NB4 (cell line): ENCODE results near the gene VAC14.

Experiments
- DNase-seq: peaks from one replicate; pipeline ENCODE4 v3.0.0; 2010; ENCODE audit warnings: low read depth
- H3K4me3 ChIP-seq: one replicate; pipeline ENCODE4 v1.5.1; 2011; ENCODE audit warnings: mild to moderate bottlenecking, low read depth, low read length, moderate library complexity
- CTCF ChIP-seq: IDR thresholded peaks from one replicate; pipeline ENCODE4 v1.5.1; 2012; ENCODE audit warnings: low read depth, low read length
- MAX ChIP-seq: IDR thresholded peaks from 2 replicates; pipeline ENCODE4 v1.6.1; 2011; ENCODE audit warnings: low read depth, low read length
- MYC ChIP-seq: IDR thresholded peaks from 2 replicates; pipeline ENCODE4 v1.6.1; 2011; ENCODE audit warnings: low read depth, low read length
- POLR2A ChIP-seq: IDR thresholded peaks from 2 replicates; pipeline ENCODE4 v1.6.1; 2011; ENCODE audit warnings: mild to moderate bottlenecking; ENCODE audit not compliant: insufficient read length; ENCODE audit errors: extremely low read depth

Gene VAC14

GRCh38 chr16:70696952-70697593 is 103.9 kb downstream of the VAC14 start:
- peak; percentile 97 for DNase-seq
- TF ChIP-seq CTCF (no peak), POLR2A (peak; percentile 32), MYC (peak; percentile 40; the same call in 1 of the 2 replicates)
- H3K4me3 ChIP-seq, result peak overlapping the region; percentile 7

- no peak overlapping the region for H3K4me3 ChIP-seq
- no peak for DNase-seq
- TF ChIP-seq POLR2A (no peak), MYC (no peak), CTCF (no peak), MAX (no peak)
Measured at GRCh38 chr16:70696355-70696754, 104.6 kb downstream of the VAC14 start.

- TF ChIP-seq POLR2A (no peak), MAX (0 out of 2 replicates have a peak, but pooled peaks have one; percentile 46), MYC (peak; percentile 63)
- no peak overlapping the region for H3K4me3 ChIP-seq
- peak; percentile 85 for DNase-seq
Measured at GRCh38 chr16:70695331-70696070, 105.5 kb downstream of the VAC14 start.

- DNase-seq, result no peak
- no peak overlapping the region for H3K4me3 ChIP-seq
- TF ChIP-seq POLR2A, result no peak
- TF ChIP-seq MYC, result no peak
- no peak for TF ChIP-seq CTCF
- no peak for TF ChIP-seq MAX
Measured at GRCh38 chr16:70694868-70695218, 106.1 kb downstream of the VAC14 start.

GRCh38 chr16:70694088-70694867 is 106.7 kb downstream of the VAC14 start:
- TF ChIP-seq POLR2A (no peak), CTCF (no peak), MAX (no peak), MYC (no peak)
- no peak for DNase-seq
- H3K4me3 ChIP-seq, result no peak overlapping the region
